ENCODE measurements around the gene SH3BP1.
"Not testable (repeated sequence)": the region's sequence is repeated elsewhere in the genome, so short reads cannot be mapped to it uniquely, and the experiment has no call there.

The SH3BP1 gene

DNA sequence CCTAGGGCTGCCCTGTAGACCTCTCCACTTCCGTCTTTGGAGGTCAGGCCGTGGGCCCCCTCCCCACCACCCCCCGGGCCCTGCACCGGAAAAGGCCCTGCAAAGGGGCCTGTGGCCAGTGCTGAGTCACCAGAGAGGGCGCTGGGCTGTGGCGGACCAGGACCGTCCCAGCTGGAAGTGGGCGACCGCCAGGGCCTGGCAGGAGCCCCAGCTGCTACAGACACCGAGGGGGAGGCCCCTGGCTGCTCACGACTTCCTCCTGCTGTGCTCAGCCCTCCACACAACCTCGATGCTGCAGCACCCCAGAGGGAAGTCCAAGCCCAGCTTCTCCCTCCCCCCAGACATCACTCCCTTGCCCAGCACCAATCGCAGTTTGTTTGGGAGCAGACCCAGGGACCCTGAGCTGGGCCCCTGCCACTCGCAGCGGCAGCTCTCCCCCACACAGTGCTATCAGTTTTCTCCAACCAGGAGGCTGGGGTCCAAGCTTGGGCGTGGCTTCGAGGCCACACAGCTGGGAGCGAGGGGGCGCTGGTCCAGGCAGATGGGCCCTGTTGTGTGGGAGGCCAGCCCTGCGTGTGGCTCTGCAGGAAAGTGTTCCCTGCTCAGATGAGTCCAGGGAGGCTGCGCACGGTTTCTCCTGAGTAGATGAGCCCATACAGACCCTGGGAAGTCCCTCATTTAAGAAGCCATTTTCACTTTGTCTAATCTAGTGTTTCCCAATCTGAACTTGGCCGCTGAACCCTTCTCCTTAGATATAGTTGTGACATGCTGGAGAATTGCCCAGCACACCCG lies 5.6 kb upstream of the SH3BP1 start:
- peak; percentile 50 for DNase-seq

DNA sequence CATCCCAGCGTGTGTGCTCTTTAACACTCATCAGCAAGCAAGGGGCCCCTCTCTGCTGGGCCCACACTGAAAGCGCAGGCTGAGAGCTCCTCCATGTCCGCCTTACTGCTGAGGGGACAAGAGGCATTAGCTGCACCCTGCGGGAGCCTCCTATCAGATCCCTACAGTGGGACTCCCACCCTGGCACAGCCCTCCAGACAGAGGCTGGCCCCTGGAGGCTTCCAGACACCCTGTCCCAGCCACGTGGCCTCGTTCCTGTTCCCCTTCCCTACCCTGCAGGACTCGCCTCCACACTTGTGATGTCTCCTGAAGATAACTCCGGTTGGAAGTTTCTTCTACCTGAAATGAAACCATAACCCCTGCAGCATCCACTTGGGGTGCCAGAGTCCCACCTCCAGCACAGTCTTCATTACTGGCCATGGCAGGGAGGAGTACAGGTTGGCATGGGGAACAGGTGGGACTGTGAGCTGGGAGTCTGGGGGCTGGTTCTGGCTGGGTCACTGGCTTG lies 5.0 kb upstream of the SH3BP1 start:
- no peak for DNase-seq

DNA sequence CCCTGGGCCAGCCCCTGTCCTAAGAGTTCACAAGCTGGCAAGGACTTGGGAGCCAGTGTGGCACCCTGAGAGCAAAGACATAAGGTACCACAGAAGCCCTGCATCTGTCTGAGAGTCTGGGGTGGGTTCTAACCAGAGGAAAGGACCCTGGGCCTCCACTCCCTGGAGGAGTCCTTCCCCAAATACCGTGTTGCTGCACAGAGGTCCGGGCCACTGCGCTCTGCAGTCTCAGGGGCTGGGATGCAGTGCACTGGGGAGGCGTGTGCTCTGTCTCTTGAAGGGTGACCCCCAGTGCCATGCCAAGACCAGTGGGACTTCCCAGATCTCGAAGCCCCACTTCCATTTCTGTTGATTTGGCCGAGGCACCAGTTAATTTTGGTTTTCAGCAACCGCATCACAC lies 4.3 kb upstream of the SH3BP1 start:
- DNase-seq = no peak

DNA sequence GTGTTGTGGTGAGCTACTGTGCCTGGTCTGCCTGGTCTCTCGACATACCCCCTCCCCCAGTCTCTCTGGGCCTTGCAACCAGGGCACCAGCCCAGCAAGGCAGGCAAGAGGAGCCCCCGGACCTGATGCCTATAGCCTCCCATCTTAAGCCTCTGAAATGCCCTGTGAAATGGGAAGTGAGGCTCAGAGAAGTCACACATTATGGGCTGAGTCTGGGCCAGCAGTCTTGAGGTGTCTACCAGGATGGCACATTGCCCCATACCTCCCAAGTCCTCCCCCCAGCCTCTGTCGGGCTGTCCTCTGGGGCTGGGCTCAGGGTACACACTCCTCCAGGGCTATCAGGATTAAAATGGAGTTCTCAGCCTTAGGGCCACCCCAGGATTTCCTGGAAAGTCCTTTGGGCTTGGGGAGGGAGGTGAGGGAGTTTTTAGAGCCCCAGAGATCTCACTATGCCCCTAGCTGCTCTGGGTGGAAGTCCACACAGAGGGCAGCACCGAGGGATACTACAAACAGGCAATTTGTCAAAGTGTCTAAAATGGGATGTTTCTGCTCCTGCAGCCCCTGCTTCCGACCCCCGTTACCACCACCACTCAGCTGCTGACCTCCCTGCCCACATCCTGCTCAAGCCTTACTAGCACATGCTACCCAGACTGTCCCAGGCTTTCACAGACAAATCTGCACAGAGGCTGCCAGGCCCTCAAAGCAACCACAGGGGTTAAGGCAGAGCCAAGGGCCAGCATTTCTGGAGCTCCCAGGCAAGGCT lies 3.1 kb upstream of the SH3BP1 start:
- DNase-seq = no peak

DNA sequence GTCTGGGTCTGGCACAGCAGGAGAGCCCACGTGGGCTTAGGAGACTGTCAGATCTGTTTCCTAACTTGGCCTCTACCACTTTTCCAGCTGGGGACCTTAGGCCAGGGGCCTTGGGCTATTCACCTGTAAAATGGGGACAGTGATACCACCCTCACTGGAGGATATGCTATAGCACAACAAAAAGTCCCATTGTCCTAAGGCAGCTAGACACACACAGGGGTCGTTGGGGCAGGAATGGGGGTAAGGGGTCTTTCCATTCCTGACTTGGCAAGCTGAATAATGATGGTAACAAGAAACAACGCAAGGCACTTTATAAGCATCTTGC lies 2.6 kb upstream of the SH3BP1 start:
- no peak for DNase-seq

DNA sequence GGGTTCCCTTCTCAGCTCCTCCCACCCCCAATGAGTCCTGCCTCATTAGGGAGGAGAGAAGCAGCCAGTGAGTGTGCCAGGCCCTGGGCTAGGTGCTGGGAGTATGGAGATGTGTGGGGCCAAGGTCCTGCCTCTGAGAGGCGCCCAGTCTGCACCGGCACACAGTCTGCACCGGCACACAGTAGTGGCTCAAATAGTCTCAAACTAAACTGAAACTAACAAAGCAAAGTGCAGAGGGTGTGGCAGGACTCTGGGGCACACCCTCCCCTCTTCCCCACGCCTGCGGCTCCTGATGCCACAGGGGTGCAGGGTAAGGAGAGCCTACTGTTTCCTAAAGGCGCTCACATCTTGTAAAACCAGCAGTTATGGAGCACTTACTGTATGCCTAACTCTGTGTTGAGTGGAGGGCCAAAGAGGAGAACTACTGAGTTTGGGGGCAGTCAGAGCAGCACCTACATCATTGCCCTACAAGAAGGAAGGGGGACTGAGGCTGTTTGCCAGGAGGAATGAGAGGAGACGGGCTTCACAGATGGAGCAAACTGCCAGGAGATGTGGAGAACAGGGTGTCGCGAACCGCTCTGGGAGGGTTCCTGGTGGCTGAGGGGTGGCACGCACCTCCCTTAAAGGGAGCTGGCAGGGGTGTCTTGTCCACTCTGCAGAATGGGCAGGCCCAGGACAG lies 939 bp upstream of the SH3BP1 start:
- no peak for DNase-seq

DNA sequence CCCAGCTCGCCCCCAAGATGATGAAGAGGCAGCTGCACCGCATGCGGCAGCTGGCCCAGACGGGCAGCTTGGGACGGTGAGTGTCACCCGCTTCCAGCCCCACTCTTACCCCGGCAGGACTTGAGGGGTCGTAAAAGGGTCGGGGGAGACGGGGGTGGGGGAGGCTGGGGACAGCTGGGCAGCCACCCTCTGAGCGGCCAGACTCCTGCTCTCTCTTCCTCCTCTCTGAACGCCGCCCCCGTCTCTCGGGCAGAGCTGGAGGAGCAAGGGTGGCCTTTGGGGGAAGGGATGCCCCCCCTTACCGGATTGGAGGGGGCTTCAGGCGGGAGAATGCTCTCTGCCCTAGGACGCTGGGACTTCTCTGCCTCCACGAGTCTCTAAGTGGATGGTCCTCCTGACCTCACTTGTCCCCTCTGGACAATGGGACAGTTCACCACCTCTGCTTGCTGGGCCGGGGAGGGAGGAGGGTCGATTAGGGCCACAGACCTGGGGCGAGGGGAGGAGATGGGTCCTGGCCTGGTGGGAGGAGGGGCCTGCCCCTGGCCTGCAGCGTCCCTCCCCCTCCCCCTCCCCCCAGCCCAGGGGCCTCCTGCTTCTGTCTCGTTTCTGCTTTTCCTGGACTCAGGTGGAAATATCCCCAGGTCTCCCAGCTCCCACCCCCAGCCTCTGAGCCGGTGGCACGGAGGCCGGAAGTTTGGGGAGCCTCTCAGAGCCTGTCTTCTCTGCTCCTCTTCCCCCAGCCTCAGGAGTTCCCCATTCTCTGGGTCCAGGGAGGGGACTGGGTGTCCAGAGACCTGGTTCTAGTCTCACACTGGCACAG lies 512 bp downstream of the SH3BP1 start:
- no peak for DNase-seq

DNA sequence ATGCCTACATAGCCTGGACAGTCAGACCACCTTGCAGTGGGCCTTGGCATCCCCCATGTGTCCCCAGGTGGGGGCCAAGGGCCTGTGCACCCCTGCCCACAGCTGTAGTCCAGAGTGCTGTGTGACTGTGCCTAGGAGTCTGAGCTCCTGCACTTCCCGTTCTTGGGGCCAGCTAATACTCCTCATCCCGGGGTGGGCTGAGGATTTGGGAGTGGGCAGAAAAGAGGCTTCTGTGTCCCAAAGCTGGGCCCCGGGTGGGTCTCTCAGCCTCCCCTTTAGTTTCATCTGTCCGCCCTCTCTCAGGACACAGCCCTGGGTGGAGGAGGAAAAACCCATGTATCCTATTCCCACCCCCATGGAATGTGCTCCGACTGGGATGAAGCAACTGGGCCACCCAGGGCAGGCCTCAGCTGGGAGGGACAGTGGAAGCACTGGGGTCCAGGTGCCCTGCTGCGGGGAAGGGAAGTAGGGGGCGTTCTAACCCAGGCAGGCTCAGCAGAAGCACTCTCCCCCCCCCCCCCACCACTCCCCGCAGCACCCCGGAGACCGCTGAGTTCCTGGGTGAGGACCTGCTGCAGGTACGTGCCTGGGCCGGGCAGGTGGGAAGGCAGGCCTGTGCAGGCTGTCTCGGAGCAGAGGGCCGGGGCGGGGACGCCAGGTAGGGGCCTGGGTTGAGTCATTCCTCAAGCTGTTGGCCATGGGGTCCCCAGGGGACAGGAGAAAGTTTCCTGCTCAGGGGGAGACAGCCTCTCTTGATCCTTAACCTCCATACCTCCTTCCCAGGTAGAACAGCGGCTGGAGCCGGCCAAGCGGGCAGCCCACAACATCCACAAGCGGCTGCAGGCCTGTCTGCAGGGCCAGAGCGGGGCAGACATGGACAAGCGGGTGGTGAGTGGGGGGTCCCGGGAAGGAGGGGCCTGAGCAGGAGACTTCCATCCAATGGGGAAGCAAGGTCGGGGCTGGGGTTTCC lies 1.4 kb downstream of the SH3BP1 start:
- DNase-seq = no peak

DNA sequence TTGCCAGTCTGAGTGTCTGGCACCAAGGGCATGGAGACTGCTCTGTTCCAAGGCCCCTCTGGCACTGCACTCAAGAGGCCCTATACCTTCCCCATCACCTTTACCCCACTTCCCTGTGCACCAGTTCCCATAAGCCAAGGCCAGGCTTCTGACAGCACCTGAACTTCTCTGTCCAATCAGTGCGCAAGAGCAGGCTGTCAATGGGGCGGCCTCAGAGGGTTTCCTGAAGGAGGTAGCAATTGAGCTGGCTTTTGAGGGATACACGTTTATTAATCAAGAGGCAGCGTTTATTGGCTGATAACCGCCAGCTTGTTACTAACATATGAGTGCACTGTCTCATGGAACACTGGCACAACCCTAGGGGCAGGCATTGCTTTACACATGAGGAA lies 2.1 kb downstream of the SH3BP1 start:
- DNase-seq = no peak

DNA sequence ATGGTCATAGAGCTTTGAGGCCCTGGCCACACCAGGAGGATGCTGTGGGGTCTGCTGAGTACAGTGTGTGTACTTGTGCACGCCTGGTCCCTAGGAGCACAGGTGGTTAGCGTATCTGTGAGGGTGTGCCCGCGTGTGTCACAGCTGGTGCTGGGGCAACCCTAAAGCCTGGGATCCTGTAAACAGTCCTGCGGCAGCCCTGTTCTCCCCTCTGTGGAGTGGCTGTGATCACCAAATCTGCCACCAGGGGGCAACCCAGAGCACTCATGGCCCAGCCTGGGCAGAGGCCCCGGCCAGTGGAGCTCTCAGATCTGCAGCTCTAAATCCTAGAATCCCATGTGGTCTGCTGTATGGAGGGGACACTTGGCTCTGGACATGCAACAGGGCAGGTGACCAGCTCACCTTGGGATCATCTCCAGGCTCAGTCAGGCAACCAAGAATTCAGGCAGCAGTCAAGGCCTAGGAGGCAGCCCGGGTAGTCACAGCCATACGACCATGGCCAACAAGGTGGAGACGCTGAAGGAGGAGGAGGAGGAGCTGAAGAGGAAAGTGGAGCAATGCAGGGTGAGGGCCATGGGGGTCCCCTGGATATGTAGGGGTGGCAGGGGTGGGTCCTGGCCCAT lies 3.9 kb downstream of the SH3BP1 start:
- peak; percentile 24 for DNase-seq

DNA sequence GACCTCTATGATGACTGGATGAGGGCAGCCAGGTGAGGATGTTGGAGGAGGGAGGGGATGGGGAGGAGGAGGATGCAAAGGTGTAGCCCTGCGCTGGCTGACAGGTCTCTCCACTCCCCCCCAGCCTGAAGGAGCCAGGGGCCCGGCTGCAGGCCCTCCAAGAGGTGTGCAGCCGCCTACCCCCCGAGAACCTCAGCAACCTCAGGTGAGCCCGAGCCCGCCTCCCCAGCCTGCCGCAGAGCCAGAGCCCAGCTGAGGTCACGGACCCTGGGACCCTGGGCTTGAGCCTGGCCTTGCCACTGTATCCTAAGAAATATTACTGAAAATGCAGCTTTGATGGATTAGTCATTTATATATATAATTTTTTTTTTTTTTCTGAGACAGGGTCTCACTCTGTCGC lies 7.8 kb downstream of the SH3BP1 start:
- DNase-seq = no peak

DNA sequence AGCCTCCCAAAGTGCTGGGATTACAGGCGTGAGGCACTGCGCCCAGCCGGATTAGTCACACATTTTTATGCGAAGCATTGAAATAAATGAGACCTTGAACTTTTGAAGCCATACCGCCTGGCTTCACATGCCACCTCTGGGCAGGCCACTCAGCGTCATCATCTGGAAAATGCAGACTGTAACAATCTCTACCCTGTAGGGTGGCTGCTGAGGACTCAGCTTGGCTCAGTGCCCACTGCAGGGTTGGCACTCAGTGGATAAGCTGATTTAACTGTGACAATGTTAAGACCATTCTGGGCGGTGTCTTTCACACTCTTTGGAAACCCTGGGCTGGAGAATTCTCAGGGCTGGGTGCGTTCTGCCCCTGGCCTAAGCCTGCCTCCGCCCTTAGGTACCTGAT lies 8.5 kb downstream of the SH3BP1 start:
- DNase-seq = no peak

DNA sequence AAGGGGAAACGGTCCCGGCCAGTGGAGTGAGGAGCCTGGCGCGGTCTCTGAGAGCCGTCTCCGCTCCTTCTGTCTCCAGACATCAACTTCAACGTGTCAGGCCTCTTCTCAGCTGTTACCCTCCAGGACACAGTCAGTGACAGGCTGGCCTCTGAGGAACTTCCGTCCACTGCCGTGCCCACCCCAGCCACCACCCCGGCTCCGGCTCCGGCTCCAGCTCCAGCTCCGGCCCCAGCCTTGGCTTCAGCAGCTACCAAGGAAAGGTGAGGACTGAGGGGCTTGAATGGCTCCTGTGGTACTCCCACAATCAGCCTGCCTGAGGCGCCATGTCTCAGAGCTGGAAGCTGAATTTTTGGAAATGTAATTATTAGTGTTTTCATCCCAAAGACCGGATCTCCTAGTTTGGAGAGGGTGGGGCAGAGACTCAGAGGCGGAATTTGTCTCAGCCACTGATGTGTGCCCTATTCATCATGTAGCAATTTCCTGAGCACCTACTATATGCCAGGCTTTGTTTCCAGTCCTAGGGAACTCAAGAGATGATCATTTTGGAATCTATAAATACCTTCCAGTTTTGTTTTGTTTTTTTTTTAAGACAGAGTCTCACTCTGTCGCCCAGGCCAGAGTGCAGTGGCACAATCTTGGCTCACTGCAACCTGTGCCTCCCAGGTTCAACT lies 11.1 kb downstream of the SH3BP1 start:
- DNase-seq = no peak

DNA sequence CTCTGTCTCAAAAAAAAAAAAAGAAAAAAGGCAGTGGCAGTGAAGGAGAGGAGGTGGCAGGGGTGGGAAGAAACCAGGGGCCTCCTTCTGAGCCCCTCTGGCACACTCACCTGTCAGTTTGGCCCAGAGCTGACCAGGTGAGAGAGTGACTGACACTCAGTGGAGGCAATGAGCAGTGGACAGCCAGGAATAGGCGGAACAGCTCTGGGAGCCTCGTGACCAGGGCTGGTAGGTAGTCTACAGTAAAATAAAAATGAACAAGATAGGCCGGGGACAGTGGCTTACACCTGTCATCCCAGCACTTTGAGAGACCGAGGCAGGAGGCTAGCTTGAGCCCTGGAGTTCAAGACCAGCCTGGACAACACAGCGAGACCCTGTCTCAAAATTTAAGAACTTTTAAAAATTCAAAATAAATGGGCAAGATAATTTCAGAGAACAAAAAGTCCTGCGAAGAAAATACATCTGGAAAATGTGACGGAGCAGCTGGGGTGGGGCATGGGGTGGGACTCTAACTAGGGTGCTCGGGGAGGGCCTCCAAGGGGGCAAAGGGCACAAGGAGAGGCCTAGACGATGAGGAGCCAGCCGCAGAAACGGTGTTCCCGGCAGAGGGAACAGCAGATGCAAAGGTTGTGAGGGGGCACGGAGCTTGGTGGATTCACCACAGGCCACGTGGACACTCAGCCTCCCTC lies 15.2 kb downstream of the SH3BP1 start:
- DNase-seq = no peak

DNA sequence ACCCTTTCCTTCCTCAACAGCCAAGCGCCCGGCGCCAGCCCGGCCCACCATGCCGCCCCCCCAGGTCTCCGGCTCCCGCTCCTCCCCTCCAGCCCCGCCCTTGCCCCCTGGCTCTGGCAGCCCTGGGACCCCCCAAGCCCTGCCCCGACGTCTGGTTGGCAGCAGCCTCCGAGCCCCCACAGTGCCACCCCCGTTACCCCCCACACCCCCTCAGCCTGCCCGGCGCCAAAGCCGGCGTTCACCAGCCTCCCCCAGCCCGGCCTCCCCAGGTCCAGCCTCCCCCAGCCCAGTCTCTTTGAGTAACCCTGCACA lies 15.7 kb downstream of the SH3BP1 start:
- DNase-seq = no peak

DNA sequence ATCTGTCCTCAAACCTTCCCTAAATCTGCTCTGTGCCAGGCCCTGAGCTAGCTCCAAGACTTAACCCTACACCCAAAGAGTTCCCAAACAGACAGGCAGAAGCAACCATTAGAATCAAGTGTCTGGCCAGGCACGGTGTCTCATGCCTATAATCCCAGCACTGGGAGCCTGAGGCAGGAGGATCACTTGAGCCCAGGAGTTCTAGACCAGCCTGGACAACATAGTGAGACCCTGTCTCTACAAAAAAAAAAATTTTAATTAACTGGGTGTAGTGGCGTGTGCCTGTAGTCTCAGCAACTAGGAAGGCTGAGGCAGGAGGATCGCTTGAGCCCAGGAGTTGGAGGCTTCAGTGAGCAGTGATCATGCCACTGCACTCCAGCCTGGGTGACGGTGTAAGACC lies 17.1 kb downstream of the SH3BP1 start:
- DNase-seq = not testable (repeated sequence)

DNA sequence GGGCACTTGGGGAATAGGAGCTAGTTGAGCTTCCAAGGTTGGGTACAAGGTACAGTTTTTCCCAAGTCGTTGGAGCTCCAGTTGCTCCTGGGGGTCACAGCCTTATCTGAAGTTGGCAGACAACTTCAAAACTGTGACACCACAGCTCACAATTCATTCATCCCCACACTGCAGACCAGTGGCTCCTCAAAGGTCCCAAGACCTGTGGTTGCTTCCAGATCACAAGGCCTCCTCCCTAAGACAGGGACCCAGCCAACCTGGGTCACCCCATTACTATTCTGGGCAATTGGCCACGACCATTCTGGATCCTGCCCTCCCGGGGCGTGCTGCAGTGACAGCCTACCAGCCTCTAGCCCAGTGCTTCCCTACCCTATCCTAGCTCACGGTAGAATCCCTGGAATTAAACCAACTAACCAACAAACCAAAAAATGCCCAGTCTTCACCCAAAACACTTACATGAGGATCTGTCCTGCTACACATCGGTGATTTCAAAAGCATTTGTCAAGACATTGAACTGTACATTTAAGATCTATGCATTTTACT lies 18.2 kb downstream of the SH3BP1 start:
- peak; percentile 53 for DNase-seq

DNA sequence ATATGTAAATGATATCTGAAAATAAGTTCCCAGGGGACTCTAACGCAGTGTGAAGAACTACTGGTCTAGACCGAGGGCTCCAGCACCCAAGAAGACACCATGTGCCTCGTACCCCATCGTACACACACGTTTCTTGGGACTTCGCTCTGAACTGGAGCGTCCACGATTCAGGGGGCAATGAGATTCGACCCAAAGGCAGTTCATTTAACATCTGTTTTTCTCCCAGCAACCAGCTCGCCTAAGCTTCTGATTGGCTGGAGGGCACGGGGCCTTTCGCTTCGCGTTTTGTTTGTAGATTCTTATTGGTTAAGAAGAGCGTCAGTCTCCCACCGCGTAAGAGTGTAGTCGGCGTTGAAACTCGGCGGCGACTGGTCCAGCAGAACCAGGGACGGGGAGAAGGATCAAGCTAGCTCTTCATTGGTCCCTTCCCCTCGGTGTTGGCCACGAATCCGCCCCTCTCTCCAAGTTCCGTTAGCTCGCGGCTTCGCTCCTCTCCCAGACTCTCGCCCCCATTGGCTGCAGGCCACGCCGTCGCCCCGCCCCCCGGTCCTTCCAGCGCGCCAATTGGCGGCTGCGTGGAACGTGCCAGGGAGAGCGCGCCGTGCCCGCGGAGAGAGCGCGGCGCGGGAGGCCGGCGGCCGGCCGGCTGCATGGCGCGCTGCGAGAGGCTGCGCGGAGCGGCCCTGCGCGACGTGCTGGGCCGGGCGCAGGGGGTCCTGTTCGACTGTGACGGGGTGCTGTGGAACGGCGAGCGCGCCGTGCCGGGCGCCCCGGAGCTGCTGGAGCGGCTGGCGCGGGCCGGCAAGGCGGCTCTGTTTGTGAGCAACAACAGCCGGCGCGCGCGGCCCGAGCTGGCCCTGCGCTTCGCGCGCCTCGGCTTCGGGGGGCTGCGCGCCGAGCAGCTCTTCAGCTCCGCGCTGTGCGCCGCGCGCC lies 18.9 kb downstream of the SH3BP1 start, which contains the start of gene PDXP:
TSS of gene PDXP (plus strand) at position 591 of the 933 bp plus-strand sequence. CDS start at position 651, 60 bp downstream.
- peak; percentile 98 for DNase-seq

All from NCI-H1694 treated with DMSO at 0.1 percent for 48 hours (cell line).